Epithelial cell of proximal tubule (primary cell): Measurements from ENCODE around the gene TNRC6A. TPM values are rescaled to one million over a fixed set of nuclear protein-coding genes. Genes with fewer than 3 reads are reported as not detected.
"Not testable (repeated sequence)": the region's sequence is repeated elsewhere in the genome, so short reads cannot be mapped to it uniquely, and the experiment has no call there.

Experiments
- DNase-seq: peaks from one replicate; pipeline ENCODE4 v3.0.0-alpha.2; 2011; ENCODE audit warnings: low read depth
- H3K4me3 ChIP-seq: 2 replicates; pipeline ENCODE4 v1.5.1; 2011; ENCODE audit warnings: low read depth, mild to moderate bottlenecking, low read length
- CTCF ChIP-seq: conservative IDR thresholded peaks from 2 replicates; pipeline ENCODE4 v1.5.1; 2012; ENCODE audit warnings: low read depth, mild to moderate bottlenecking, low read length
- total RNA-seq: library from RNA; depleted of rRNA; stranded (reverse); fragments of >200 nt; gene quantifications from 2 replicates; pipeline ENCODE4 v1.2.3, GENCODE V29; 2015

TNRC6A gene
- total RNA-seq, 1 donor from 2014 or later, result 13.6 TPM

GRCh38 chr16:24838554-24839266 lies 109.3 kb downstream of the TNRC6A start:
- TF ChIP-seq CTCF, result no peak
- H3K4me3 ChIP-seq, result peak overlapping the region; percentile 32
- peak; percentile 39 for DNase-seq

DNA sequence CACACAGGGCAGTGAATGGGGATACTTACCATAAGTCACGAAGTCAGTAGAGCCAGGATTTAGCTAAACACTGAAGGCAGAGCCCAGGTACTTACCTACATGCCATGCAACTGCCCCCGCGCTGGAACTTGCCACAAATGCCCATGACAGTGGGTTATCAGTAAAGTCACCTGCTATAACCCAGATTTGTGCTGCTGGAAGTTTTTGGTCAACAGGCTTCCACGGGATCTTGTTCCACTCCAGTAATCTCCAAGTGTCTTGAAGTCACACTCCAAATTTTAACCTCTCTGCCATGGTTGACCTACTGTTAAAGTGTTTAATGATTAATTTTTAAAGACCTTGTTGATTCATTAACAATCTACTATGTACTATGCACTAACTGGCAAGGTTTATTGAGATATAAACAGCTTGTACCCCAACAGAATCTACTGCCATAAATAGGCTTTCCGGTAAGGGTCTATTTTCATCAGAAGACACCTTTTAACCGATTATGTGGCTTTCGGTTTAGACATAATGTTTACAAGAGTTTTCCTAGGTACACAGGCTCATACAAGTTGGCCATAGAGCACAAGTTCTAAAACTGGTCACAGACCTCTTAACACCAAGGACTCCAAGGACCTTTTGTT lies 110.0 kb downstream of the TNRC6A start:
- peak; percentile 54 for DNase-seq
- peak overlapping the region; percentile 32 for H3K4me3 ChIP-seq
- no peak for TF ChIP-seq CTCF

GRCh38 chr16:24841291-24841690 lies 111.8 kb downstream of the TNRC6A start:
- H3K4me3 ChIP-seq, result no peak overlapping the region
- DNase-seq, result no peak
- no peak for TF ChIP-seq CTCF

DNA sequence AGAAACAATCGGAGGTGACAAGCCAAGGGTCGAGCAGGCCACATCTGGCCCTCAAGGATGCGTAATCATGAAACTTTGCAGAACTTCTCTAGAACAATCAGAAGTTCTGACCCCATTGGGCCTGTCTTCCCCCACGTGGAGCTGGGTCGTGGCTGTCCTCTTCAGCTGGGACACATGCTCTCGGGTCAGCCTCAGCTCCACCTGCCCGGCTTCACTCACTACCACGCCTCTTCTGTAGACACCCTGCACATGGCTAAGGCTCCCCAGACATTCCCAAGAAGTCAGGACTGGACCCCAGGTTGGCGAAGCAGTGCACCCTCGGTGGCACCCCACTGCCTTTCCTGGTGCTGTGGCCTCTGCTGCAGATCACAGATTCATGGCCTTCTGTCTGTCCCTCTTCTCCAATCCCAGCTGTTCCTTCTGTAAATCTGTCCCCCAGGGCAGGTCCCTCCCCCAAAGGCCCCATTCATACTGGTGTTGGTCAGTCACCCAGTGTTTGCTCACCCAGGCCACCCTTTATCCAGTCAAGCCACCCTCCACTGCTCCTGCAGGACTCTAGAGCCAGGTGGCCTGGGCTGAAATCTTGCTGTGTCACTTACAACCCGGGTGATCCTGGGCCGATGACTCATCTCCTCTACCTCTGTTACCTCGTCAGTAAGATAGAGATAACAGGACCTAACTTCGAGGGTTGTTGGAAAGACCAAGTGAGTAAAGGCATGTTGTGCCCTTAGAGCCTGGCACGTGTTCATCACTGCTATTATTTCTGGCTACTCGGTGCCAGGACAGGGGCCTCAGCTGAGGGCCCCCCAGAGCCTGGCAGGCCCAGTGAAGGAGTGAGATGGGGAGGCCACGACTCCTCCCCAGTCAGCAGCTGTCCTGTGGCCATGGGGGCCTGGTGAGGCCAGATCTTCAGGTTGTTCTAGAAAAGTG lies 114.9 kb downstream of the TNRC6A start:
- TF ChIP-seq CTCF, result no peak
- no peak for DNase-seq
- no peak overlapping the region for H3K4me3 ChIP-seq

GRCh38 chr16:24845031-24845365 lies 115.5 kb downstream of the TNRC6A start:
- H3K4me3 ChIP-seq, DNase-seq: not testable (repeated sequence)

- no peak for DNase-seq
- no peak for TF ChIP-seq CTCF
- no peak within 1 kb of the TSS for H3K4me3 ChIP-seq
Observed at GRCh38 chr16:24845726-24846547, 116.5 kb downstream of the TNRC6A start, which contains the start of gene SLC5A11. SLC5A11 (plus strand) TSS chr16:24845963; CDS start chr16:24858644, 12,681 bp downstream.
